Neural progenitor cell (in vitro differentiated cells): ENCODE measurements around the gene RAPGEF6.

ENCODE experiments used
- CTCF ChIP-seq: fragments of 200-600 bp; sonication (generic); IDR thresholded peaks from 2 replicates; pipeline ENCODE4 v1.5.1; 2017; ENCODE audit warnings: antibody characterized with exemption, mild to moderate bottlenecking
- EZH2 ChIP-seq: fragments of 200-600 bp; sonication (generic); IDR thresholded peaks from 2 replicates; pipeline ENCODE4 v1.6.1; 2017; ENCODE audit warnings: antibody characterized with exemption, mild to moderate bottlenecking, moderate library complexity
- EZH2phosphoT487 ChIP-seq: fragments of 200-600 bp; sonication (generic); IDR thresholded peaks from 2 replicates; pipeline ENCODE4 v1.6.1; 2017; ENCODE audit warnings: antibody characterized with exemption

GRCh38 chr5:131381777-131382176 is 253.3 kb downstream of the RAPGEF6 start:
- TF ChIP-seq CTCF (no peak), EZH2phosphoT487 (no peak), EZH2 (no peak)
